22Rv1 (cell line): ENCODE measurements around the gene ZNF48.

Experiments used
- CTCF ChIP-seq: fragments of 450-650 bp; IDR thresholded peaks from 2 replicates; pipeline ENCODE4 v1.5.1; 2017; ENCODE audit warnings: mild to moderate bottlenecking
- ZFX ChIP-seq: fragments of 450-650 bp; IDR thresholded peaks from 2 replicates; pipeline ENCODE4 v1.6.1; 2017; ENCODE audit warnings: antibody characterized with exemption, borderline replicate concordance

GRCh38 chr16:30366511-30366910 is 28.7 kb upstream of the ZNF48 start:
- no peak for TF ChIP-seq CTCF
- TF ChIP-seq ZFX, result no peak
